DMS153 treated with DMSO at 0.1 percent for 48 hours (cell line): ENCODE measurements around the gene SNX21.
A peak's percentile ranks its signal among the peaks of the same experiment; 100 is the strongest.
"Not testable (repeated sequence)": the region's sequence is repeated elsewhere in the genome, so short reads cannot be mapped to it uniquely, and the experiment has no call there.

Experiments
- DNase-seq: peaks from one replicate; lab custom pipeline; 2025; ENCODE audit not compliant: unreplicated experiment; lab: John Stamatoyannopoulos, UW

The SNX21 gene

GRCh38 chr20:45848969-45849582 lies 15.5 kb downstream of the SNX21 start:
- no peak for DNase-seq

- no peak for DNase-seq
Observed at GRCh38 chr20:45850238-45850637, 16.6 kb downstream of the SNX21 start.

- DNase-seq: no peak
Observed at GRCh38 chr20:45850926-45851325, 17.3 kb downstream of the SNX21 start.

GRCh38 chr20:45851501-45851900 lies 17.9 kb downstream of the SNX21 start:
- no peak for DNase-seq

GRCh38 chr20:45852326-45852725 lies 18.7 kb downstream of the SNX21 start:
- DNase-seq: no peak

- DNase-seq: no peak
Observed at GRCh38 chr20:45853484-45853883, 19.9 kb downstream of the SNX21 start.

GRCh38 chr20:45857114-45857881 lies 23.7 kb downstream of the SNX21 start, which contains the start of the genes ACOT8 and ZSWIM3:
TSS of gene ACOT8 (minus strand) at chr20:45857392. CDS start at chr20:45857315, 77 bp downstream.
TSS of gene ZSWIM3 (plus strand) at chr20:45857614. CDS start at chr20:45857826, 212 bp downstream.
- DNase-seq: peak; percentile 98

GRCh38 chr20:45857882-45858216 lies 24.2 kb downstream of the SNX21 start:
- no peak for DNase-seq

GRCh38 chr20:45859916-45860315 lies 26.3 kb downstream of the SNX21 start:
- DNase-seq: no peak

- DNase-seq: no peak
Observed at GRCh38 chr20:45860560-45861220, 27.1 kb downstream of the SNX21 start.

GRCh38 chr20:45861221-45862075 lies 27.8 kb downstream of the SNX21 start:
- DNase-seq: peak; percentile 15

- peak; percentile 14 for DNase-seq
Observed at GRCh38 chr20:45863543-45864470, 30.2 kb downstream of the SNX21 start.

GRCh38 chr20:45866454-45866853 lies 32.9 kb downstream of the SNX21 start:
- DNase-seq: no peak

- no peak for DNase-seq
Observed at GRCh38 chr20:45867136-45867818, 33.7 kb downstream of the SNX21 start.

- no peak for DNase-seq
Observed at GRCh38 chr20:45867819-45868176, 34.2 kb downstream of the SNX21 start.

GRCh38 chr20:45872626-45873025 lies 39.0 kb downstream of the SNX21 start:
- DNase-seq: no peak

GRCh38 chr20:45873409-45874103 lies 40.0 kb downstream of the SNX21 start:
- DNase-seq: no peak

- not testable (repeated sequence) for DNase-seq
Observed at GRCh38 chr20:45874104-45874481, 40.5 kb downstream of the SNX21 start.

GRCh38 chr20:45874576-45874975 lies 41.0 kb downstream of the SNX21 start:
- no peak for DNase-seq
